GM19035 (cell line): ENCODE results near the gene C9orf40.

Source experiments
- ATAC-seq: cut with Tn5 transposase; IDR thresholded peaks from one replicate; pipeline ENCODE4 v1.9.1; 2021; ENCODE audit not compliant: unreplicated experiment

The C9orf40 gene

DNA sequence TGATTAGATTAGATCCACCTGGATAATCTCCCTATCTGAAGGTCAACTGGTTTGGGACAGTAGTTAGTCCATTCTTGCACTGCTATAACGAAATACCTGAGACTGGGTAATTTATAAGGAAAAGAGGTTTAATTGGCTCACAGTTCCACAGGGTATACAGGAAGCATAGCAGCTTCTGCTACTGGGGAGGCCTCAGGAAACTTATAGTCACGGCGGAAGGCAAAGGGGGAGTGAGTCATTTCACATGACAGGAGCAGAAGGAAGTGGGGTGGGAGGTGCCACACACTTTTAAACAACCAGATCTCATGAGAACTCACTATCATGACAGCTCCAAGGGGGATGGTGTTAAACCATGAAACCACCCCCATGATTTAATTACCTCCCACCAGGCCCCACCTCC lies 9.9 kb downstream of the C9orf40 start:
- no peak for ATAC-seq

DNA sequence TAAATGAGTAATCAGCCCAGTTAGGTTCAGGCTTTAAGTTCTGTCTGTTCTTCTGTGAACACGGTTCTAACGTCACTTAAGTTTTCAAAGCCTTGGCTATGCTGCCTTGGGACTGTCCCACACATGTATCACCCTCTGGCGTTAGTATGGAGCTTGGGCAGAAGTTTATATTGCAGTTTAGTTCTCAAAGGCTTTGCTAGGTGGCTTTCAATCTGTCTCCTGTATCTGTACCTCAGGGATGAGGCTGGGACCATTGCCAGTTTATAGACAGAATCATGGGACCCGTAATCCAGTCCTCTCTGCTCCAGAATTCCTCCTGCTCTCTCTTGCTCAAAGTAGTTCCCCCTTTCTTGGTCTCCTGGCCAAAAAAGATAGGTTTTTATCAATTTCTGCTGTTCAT lies 12.1 kb downstream of the C9orf40 start:
- no peak for ATAC-seq

DNA sequence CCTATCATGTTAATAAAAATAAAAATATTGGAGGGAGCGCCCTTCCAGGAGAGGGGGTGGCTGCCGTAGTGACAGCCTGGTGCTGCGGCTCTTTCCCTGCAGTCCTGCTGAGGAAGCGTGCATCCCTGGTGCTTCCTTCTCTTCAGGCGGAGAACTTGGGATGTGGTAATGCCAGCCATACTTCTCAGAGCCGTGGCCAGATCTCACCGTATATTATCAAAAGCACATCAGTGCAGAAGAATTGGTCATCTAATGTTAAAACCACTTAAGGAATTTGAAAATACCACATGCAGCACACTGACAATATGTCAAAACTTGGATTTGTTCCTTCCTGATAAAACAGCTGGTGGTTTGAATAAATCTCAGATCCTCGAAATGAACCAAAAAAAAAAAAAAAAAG lies 17.7 kb downstream of the C9orf40 start:
- no peak for ATAC-seq

DNA sequence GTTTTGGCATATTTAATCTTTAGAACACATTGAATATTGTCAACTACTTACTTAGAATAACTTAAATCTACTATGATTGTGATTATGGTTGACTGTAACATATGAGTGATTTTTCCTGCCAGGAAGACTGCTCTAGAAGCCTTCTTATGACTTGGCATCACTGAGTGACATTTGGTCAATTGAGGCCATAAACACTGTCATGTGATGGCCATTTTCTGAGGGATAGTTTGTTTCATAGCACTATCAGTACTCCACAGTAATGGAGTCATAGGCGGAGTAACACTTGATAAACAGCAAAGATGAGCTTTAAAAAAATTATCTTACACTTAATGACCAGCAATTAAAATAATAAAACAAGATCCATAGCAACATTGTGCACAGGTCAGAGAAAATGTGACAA lies 31.0 kb downstream of the C9orf40 start:
- ATAC-seq: no peak

DNA sequence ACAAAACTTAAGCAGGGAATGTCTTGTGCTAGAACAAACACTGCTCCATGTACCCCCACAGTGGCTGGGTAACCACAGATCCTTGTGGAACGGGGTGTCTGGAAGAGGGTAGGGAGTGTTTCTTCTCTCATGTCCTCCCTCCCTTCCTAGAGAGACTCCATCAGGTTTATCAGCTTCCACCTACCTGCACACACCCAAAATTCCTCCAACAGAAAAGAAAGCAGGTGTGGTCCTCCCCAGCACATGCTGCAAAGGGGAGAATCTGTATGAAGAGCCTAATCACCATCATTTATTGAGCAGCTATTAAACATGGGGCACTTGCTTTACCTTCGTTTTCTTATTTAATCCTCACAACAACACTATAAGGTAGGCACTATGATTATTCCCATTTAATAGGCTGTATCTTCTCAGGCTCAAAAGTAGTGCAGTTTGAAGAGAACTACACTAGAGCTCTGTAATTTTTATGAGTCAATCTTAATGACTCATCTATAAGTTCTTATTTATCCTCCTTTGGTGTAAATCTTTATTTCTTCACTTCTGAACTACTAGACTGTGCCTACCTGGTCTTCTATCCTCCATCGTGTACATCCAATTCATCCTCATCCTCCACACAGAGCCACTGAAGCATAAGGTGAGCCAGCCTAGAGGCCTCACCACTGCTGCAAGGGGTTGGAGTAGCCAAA lies 31.6 kb downstream of the C9orf40 start:
- ATAC-seq: no peak

DNA sequence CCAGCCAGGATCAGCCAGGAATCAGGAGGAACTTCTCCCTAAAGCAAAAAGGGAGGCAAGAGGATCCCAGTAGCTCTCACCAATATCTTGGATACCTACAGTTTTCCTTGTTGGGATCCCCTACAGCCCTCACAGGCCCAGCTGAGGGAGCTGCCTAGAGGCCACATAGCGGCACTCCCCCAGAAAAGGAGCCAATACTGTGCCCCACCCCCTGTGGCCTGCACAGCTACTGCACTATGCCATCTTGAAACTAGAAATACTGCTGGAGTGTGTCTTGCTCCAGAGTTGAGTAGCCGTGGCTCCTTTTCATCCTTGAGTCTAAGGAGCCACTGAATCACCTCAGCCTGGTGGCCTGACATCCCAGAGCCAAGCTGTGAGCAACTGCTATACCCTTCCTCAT lies 42.7 kb downstream of the C9orf40 start:
- no peak for ATAC-seq

DNA sequence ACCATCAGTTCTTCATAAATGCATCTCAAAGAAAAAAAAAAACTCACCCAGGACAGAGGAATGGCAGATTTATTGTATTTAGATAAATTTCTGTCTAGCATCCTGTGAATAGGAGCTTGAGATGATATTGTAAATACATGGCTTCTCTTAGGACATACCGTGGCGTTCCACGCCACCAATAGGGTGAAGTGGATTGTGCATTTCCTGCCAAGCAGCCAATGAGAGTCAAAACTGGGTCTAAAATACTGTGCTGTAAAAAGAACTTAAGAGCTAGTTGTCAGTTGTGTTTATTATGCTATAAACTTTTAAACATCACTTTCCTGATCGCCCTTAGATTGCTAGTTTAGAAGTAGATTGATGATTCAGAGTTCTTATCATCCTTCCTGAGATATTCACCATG lies 44.0 kb downstream of the C9orf40 start:
- ATAC-seq: no peak

DNA sequence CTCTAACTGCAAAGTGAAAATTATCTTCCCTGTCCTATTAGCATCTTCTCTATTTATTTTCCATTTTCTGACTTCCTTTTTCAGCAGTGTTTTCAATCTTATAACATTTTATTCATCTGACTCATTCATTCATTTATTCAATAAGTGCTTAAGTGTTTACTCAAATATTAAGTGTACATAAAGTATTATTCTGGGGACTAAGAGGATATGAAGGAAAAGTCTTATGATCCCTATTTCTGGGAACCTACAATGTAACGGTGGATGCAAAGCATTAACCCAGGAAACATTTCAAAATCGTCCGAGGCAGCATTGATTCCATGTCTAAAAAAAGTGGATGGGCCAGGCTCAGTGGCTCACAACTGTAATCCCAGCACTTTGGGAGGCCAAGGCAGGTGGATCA lies 45.6 kb downstream of the C9orf40 start:
- ATAC-seq: no peak

DNA sequence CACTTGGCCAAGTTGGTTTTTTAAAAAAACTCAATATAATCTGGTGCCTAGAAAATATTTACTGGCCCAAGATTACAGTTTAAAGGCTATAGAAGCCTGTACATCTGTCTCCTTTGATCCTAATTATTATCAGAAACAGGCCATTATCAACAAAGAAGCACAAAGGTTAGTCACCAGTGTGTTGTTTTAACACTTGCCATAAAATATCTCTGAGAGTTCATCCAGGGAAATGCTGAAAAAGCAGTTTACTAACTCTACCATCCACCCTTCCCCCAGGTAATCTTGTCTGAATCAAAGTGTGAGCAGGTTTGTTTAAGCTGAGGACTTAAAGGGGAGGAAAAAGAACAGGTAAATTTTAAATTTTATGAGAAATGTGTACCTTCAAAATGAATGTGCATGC lies 51.7 kb downstream of the C9orf40 start:
- ATAC-seq: no peak
